Skin of body (tissue), 2 donors: ENCODE results near the gene GJD3. TPM values are rescaled to one million over a fixed set of nuclear protein-coding genes. Genes with fewer than 3 reads are reported as not detected.

Experiments used
- small RNA-seq: library from RNA; depleted of rRNA; stranded (forward); fragments of <200 nt; gene quantifications from one replicate; pipeline ENCODE3, GENCODE V24; 2014; ENCODE audit warnings: low replicate concordance
- total RNA-seq: library from RNA; depleted of rRNA; stranded (reverse); fragments of >200 nt; gene quantifications from one replicate; pipeline ENCODE4 v1.2.3, GENCODE V29; 2014

Gene GJD3
- total RNA-seq, 1 donor from 2014 or later: not detected

Small RNA genes lying within 50 kb of the gene (small RNA-seq; reads per million reads assigned to genes)
- not detected for gene RF00019
- not detected for gene RNA5SP441

Other genes with a start within 250 kb of the GJD3 start
- 71.9 TPM for gene MSL1, start 242.8 kb downstream of the GJD3 start, total RNA-seq
- gene CASC3, start 224.2 kb downstream of the GJD3 start, total RNA-seq: 43.6 TPM
- gene RAPGEFL1, start 187.3 kb downstream of the GJD3 start, total RNA-seq: 27.8 TPM
- gene WIPF2, start 145.4 kb downstream of the GJD3 start, total RNA-seq: 7.8 TPM
- 7.1 TPM for gene CDC6, start 76.9 kb downstream of the GJD3 start, total RNA-seq
- 19.4 TPM for gene RARA, start 55.6 kb downstream of the GJD3 start, total RNA-seq
- 55.5 TPM for gene TOP2A, start 53.2 kb upstream of the GJD3 start, total RNA-seq
- gene IGFBP4, start 78.7 kb upstream of the GJD3 start, total RNA-seq: 73.4 TPM
- 25.6 TPM for gene TNS4, start 136.9 kb upstream of the GJD3 start, total RNA-seq
- gene CCR7, start 200.7 kb upstream of the GJD3 start, total RNA-seq: 0.30 TPM